Skeletal muscle satellite cell (primary cell): Measurements from ENCODE around the gene SOX5.
"Not testable (repeated sequence)": the region's sequence is repeated elsewhere in the genome, so short reads cannot be mapped to it uniquely, and the experiment has no call there.

ENCODE experiments used
- H3K27me3 ChIP-seq: 2 replicates; pipeline ENCODE4 v1.7.0; 2013; ENCODE audit warnings: low read length; ENCODE audit not compliant: control insufficient read depth, insufficient read depth
- H3K36me3 ChIP-seq: 2 replicates; pipeline ENCODE4 v1.7.0; 2013; ENCODE audit warnings: mild to moderate bottlenecking, control low read depth, low read length; ENCODE audit not compliant: insufficient read depth
- H3K4me1 ChIP-seq: 2 replicates; pipeline ENCODE4 v1.7.0; 2013; ENCODE audit warnings: low read length; ENCODE audit not compliant: control insufficient read depth, insufficient read depth
- H3K4me2 ChIP-seq: 2 replicates; pipeline ENCODE4 v1.7.0; 2013; ENCODE audit warnings: mild to moderate bottlenecking, low read length
- H3K4me3 ChIP-seq: 2 replicates; pipeline ENCODE4 v1.7.0; 2013; ENCODE audit warnings: low read length
- H3K9ac ChIP-seq: 2 replicates; pipeline ENCODE4 v1.7.0; 2013; ENCODE audit warnings: mild to moderate bottlenecking, low read depth, low read length, moderate library complexity
- H3K9me3 ChIP-seq: replicated peaks from 2 replicates; pipeline ENCODE4 v1.7.0; 2013; ENCODE audit warnings: mild to moderate bottlenecking, control low read depth, low read length

Gene SOX5

GRCh38 chr12:23710361-23710760, 239.1 kb downstream of the SOX5 start:
- not testable (repeated sequence) for H3K9ac ChIP-seq, H3K27me3 ChIP-seq, H3K4me1 ChIP-seq, H3K4me2 ChIP-seq, H3K36me3 ChIP-seq, H3K9me3 ChIP-seq, H3K4me3 ChIP-seq

GRCh38 chr12:23708185-23708837, 241.2 kb downstream of the SOX5 start:
- Histone ChIP-seq H3K4me2 (no peak overlapping the region), H3K9me3 (no peaks in the 10 kb centered on the region), H3K4me3 (no peak overlapping the region), H3K9ac (no peak overlapping the region), H3K4me1 (no peaks in the 10 kb centered on the region), H3K27me3 (no peaks in the 10 kb centered on the region), H3K36me3 (no peaks in the 10 kb centered on the region)

GRCh38 chr12:23707270-23707669, 242.2 kb downstream of the SOX5 start:
- Histone ChIP-seq H3K36me3 (no peaks in the 10 kb centered on the region), H3K9me3 (no peaks in the 10 kb centered on the region), H3K4me1 (no peaks in the 10 kb centered on the region), H3K4me3 (no peak overlapping the region), H3K4me2 (no peak overlapping the region), H3K27me3 (no peaks in the 10 kb centered on the region), H3K9ac (no peak overlapping the region)

- no peaks in the 10 kb centered on the region for H3K4me1 ChIP-seq
- no peak overlapping the region for H3K4me2 ChIP-seq
- no peak overlapping the region for H3K9ac ChIP-seq
- H3K27me3 ChIP-seq = no peaks in the 10 kb centered on the region
- no peaks in the 10 kb centered on the region for H3K9me3 ChIP-seq
- no peak overlapping the region for H3K4me3 ChIP-seq
- H3K36me3 ChIP-seq = no peaks in the 10 kb centered on the region
Observed at GRCh38 chr12:23704992-23705943, 244.2 kb downstream of the SOX5 start.

- Histone ChIP-seq H3K4me3 (no peak overlapping the region), H3K9ac (no peak overlapping the region), H3K27me3 (no peaks in the 10 kb centered on the region), H3K9me3 (no peaks in the 10 kb centered on the region), H3K4me2 (no peak overlapping the region), H3K4me1 (no peaks in the 10 kb centered on the region), H3K36me3 (no peaks in the 10 kb centered on the region)
Observed at GRCh38 chr12:23703051-23703450, 246.4 kb downstream of the SOX5 start.

GRCh38 chr12:23699031-23699430, 250.4 kb downstream of the SOX5 start:
- Histone ChIP-seq H3K9me3 (no peaks in the 10 kb centered on the region), H3K4me1 (no peaks in the 10 kb centered on the region), H3K27me3 (no peaks in the 10 kb centered on the region), H3K4me3 (no peak overlapping the region), H3K9ac (no peak overlapping the region), H3K4me2 (no peak overlapping the region), H3K36me3 (no peaks in the 10 kb centered on the region)

GRCh38 chr12:23694920-23695319, 254.6 kb downstream of the SOX5 start:
- Histone ChIP-seq H3K4me3 (no peak overlapping the region), H3K4me1 (no peaks in the 10 kb centered on the region), H3K36me3 (no peaks in the 10 kb centered on the region), H3K4me2 (no peak overlapping the region), H3K27me3 (no peaks in the 10 kb centered on the region), H3K9ac (no peak overlapping the region), H3K9me3 (no peaks in the 10 kb centered on the region)

GRCh38 chr12:23694307-23694706, 255.2 kb downstream of the SOX5 start:
- Histone ChIP-seq H3K4me3 (no peak overlapping the region), H3K4me2 (no peak overlapping the region), H3K9me3 (no peaks in the 10 kb centered on the region)

GRCh38 chr12:23687947-23688346, 261.5 kb downstream of the SOX5 start:
- Histone ChIP-seq H3K36me3 (no peaks in the 10 kb centered on the region), H3K4me1 (no peaks in the 10 kb centered on the region), H3K4me3 (no peak overlapping the region), H3K4me2 (no peak overlapping the region), H3K9ac (no peak overlapping the region), H3K27me3 (no peaks in the 10 kb centered on the region), H3K9me3 (no peaks in the 10 kb centered on the region)

More at GRCh38 chr12:23694307-23694706, 255.2 kb downstream of the SOX5 start:
- H3K9ac ChIP-seq = no peak overlapping the region
- H3K4me1 ChIP-seq = no peaks in the 10 kb centered on the region
- H3K27me3 ChIP-seq = no peaks in the 10 kb centered on the region
- no peaks in the 10 kb centered on the region for H3K36me3 ChIP-seq

GRCh38 chr12:23686095-23686494, 263.4 kb downstream of the SOX5 start:
- no peaks in the 10 kb centered on the region for H3K4me1 ChIP-seq
- H3K9me3 ChIP-seq = no peaks in the 10 kb centered on the region
- H3K27me3 ChIP-seq = no peaks in the 10 kb centered on the region
- H3K36me3 ChIP-seq = no peaks in the 10 kb centered on the region
- H3K4me3 ChIP-seq = no peak overlapping the region
- no peak overlapping the region for H3K4me2 ChIP-seq
- no peak overlapping the region for H3K9ac ChIP-seq

GRCh38 chr12:23684121-23684520, 265.3 kb downstream of the SOX5 start:
- Histone ChIP-seq H3K27me3 (no peaks in the 10 kb centered on the region), H3K9ac (no peak overlapping the region), H3K4me2 (no peak overlapping the region), H3K4me1 (no peaks in the 10 kb centered on the region), H3K36me3 (no peaks in the 10 kb centered on the region), H3K9me3 (no peaks in the 10 kb centered on the region), H3K4me3 (no peak overlapping the region)
